HepG2 (cell line): ENCODE measurements around the gene CMIP.

ENCODE experiments used
- EP300 ChIP-seq, 3 experiments: sonication (generic) in 1 of 3; formaldehyde crosslinking in 1 of 3; IDR thresholded peaks; 2 replicates each; pipeline versions ENCODE4 v1.5.1 to v1.6.1; 2011 to 2020; ENCODE audit warnings: low read depth in 2 of 3, low read length in 2 of 3, borderline replicate concordance in 1 of 3, improper control_type of control experiment in 1 of 3, mild to moderate bottlenecking in 1 of 3, missing genetic modification reagents in 1 of 3, moderate library complexity in 1 of 3
- USF2 ChIP-seq, 2 experiments: sonication (generic) in 1 of 2; formaldehyde crosslinking in 1 of 2; IDR thresholded peaks; 2 replicates each; pipeline versions ENCODE4 v1.5.1 to v1.6.1; 2011 to 2020; ENCODE audit warnings: borderline replicate concordance in 1 of 2, low read depth in 1 of 2, low read length in 1 of 2, mild to moderate bottlenecking in 1 of 2, missing genetic modification reagents in 1 of 2, moderate library complexity in 1 of 2

DNA sequence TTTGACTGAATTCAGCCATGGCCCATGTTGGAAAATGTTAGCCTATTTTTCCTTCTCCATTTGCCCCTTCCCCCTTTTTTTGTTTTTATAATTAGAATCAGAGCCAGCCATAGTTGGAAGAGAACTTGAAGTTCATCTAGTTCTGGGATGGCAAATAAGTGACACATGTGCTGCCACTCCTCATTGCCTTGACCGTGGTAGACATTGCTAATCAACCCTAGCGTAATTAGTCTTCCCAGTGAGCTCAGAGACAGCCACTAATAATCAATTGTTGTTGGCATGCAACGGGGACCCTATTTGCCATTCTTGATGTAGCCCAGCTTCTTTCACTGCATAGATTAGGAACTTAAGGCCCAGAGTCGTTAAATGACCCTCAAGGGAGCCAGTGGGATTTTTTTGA, 16.6 kb downstream of the CMIP start:
- TF ChIP-seq EP300 (IDR thresholded peaks at IDR 0.05; ENCODE audit: low read depth in 2 of 2, low read length in 2 of 2) (no peak), EP300 (CRISPR knock-in tag; IDR thresholded peaks at IDR 0.05; ENCODE audit: borderline replicate concordance) (no peak), USF2 (IDR thresholded peaks at IDR 0.05; ENCODE audit: low read depth, low read length) (no peak), USF2 (CRISPR knock-in tag; IDR thresholded peaks at IDR 0.05; ENCODE audit: borderline replicate concordance) (no peak)
